ENCODE data around the gene ASXL2.

Gene ASXL2

GRCh38 chr2:25894135-25894830, 16.0 kb upstream of the ASXL2 start:
- H2AFZ ChIP-seq (ENCODE audit: low read length), result no peak overlapping the region
- no peak for TF ChIP-seq CTCF (conservative IDR thresholded peaks at IDR 0.05; ENCODE audit: low read length)
- no peak for TF ChIP-seq EZH2phosphoT487 (IDR thresholded peaks at IDR 0.05; ENCODE audit: borderline replicate concordance)
- no peaks in the 10 kb centered on the region for H3K9me2 ChIP-seq (replicated peaks; ENCODE audit: low read depth, low read length)
- H3K27me3 ChIP-seq (ENCODE audit: insufficient read depth, low read length, poor library complexity, severe bottlenecking), result no peaks in the 10 kb centered on the region
- no peaks in the 10 kb centered on the region for H3F3A ChIP-seq (ENCODE audit: low read depth)
- no peaks in the 10 kb centered on the region for H4K20me1 ChIP-seq (ENCODE audit: insufficient read depth, low read length, poor library complexity, severe bottlenecking)
- H3K9ac ChIP-seq (ENCODE audit: low read depth, low read length, poor library complexity, severe bottlenecking), result no peak overlapping the region
- no peaks in the 10 kb centered on the region for H3K9me3 ChIP-seq (ENCODE audit: insufficient read depth, low read depth, low read length)
- no peak overlapping the region for H3K4me2 ChIP-seq (ENCODE audit: low read depth, low read length, poor library complexity, severe bottlenecking)
- no peaks in the 10 kb centered on the region for H3K36me3 ChIP-seq (ENCODE audit: insufficient read depth, low read length)
- H3K79me2 ChIP-seq (ENCODE audit: insufficient read depth, low read length), result no peaks in the 10 kb centered on the region
- H3K4me1 ChIP-seq (ENCODE audit: insufficient read depth, low read length, poor library complexity, severe bottlenecking), result no peaks in the 10 kb centered on the region
- H3K4me3 ChIP-seq (ENCODE audit: low read length, poor library complexity, severe bottlenecking), result no peak overlapping the region

- no peaks in the 10 kb centered on the region for H3K9me3 ChIP-seq (ENCODE audit: insufficient read depth, low read depth, low read length)
- H3K4me2 ChIP-seq (ENCODE audit: low read depth, low read length, poor library complexity, severe bottlenecking), result no peak overlapping the region
- no peaks in the 10 kb centered on the region for H3K4me1 ChIP-seq (ENCODE audit: insufficient read depth, low read length, poor library complexity, severe bottlenecking)
- H3K27me3 ChIP-seq (ENCODE audit: insufficient read depth, low read length, poor library complexity, severe bottlenecking), result no peaks in the 10 kb centered on the region
- no peaks in the 10 kb centered on the region for H4K20me1 ChIP-seq (ENCODE audit: insufficient read depth, low read length, poor library complexity, severe bottlenecking)
- H3K36me3 ChIP-seq (ENCODE audit: insufficient read depth, low read length), result no peaks in the 10 kb centered on the region
- H3K9me2 ChIP-seq (replicated peaks; ENCODE audit: low read depth, low read length), result no peaks in the 10 kb centered on the region
- no peak overlapping the region for H3K4me3 ChIP-seq (ENCODE audit: low read length, poor library complexity, severe bottlenecking)
- TF ChIP-seq CTCF (conservative IDR thresholded peaks at IDR 0.05; ENCODE audit: low read length) (no peak), EZH2phosphoT487 (IDR thresholded peaks at IDR 0.05; ENCODE audit: borderline replicate concordance) (no peak)
- H3F3A ChIP-seq (ENCODE audit: low read depth), result no peaks in the 10 kb centered on the region
- H3K9ac ChIP-seq (ENCODE audit: low read depth, low read length, poor library complexity, severe bottlenecking), result no peak overlapping the region
- no peak overlapping the region for H2AFZ ChIP-seq (ENCODE audit: low read length)
- no peaks in the 10 kb centered on the region for H3K79me2 ChIP-seq (ENCODE audit: insufficient read depth, low read length)
Measured at GRCh38 chr2:25891672-25892071, 13.4 kb upstream of the ASXL2 start.

- no peaks in the 10 kb centered on the region for H3K9me2 ChIP-seq (replicated peaks; ENCODE audit: low read depth, low read length)
- H3K79me2 ChIP-seq (ENCODE audit: insufficient read depth, low read length), result no peaks in the 10 kb centered on the region
- H3K9ac ChIP-seq (ENCODE audit: low read depth, low read length, poor library complexity, severe bottlenecking), result no peak overlapping the region
- TF ChIP-seq CTCF (conservative IDR thresholded peaks at IDR 0.05; ENCODE audit: low read length) (no peak), EZH2phosphoT487 (IDR thresholded peaks at IDR 0.05; ENCODE audit: borderline replicate concordance) (no peak)
- H3F3A ChIP-seq (ENCODE audit: low read depth), result no peaks in the 10 kb centered on the region
- no peak overlapping the region for H3K4me2 ChIP-seq (ENCODE audit: low read depth, low read length, poor library complexity, severe bottlenecking)
- H3K4me1 ChIP-seq (ENCODE audit: insufficient read depth, low read length, poor library complexity, severe bottlenecking), result no peaks in the 10 kb centered on the region
- no peaks in the 10 kb centered on the region for H3K36me3 ChIP-seq (ENCODE audit: insufficient read depth, low read length)
- no peak overlapping the region for H2AFZ ChIP-seq (ENCODE audit: low read length)
- H3K27me3 ChIP-seq (ENCODE audit: insufficient read depth, low read length, poor library complexity, severe bottlenecking), result no peaks in the 10 kb centered on the region
- H4K20me1 ChIP-seq (ENCODE audit: insufficient read depth, low read length, poor library complexity, severe bottlenecking), result no peaks in the 10 kb centered on the region
- H3K9me3 ChIP-seq (ENCODE audit: insufficient read depth, low read depth, low read length), result no peaks in the 10 kb centered on the region
- H3K4me3 ChIP-seq (ENCODE audit: low read length, poor library complexity, severe bottlenecking), result no peak overlapping the region
Measured at GRCh38 chr2:25887624-25888242, 9.4 kb upstream of the ASXL2 start.
